PC-9 (cell line): ENCODE results near the gene INHA.

Experiments
- CTCF ChIP-seq: fragments of 200-600 bp; sonication (generic); conservative IDR thresholded peaks from 2 replicates; pipeline ENCODE4 v1.6.1; 2017; ENCODE audit warnings: mixed run types, antibody characterized with exemption, mild to moderate bottlenecking, moderate library complexity
- EZH2 ChIP-seq: fragments of 200-600 bp; sonication (generic); IDR thresholded peaks from 2 replicates; pipeline ENCODE4 v1.8.0; 2017; ENCODE audit warnings: antibody characterized with exemption, low read depth

GRCh38 chr2:219603771-219604170, 31.7 kb downstream of the INHA start:
- no peak for TF ChIP-seq CTCF
- no peak for TF ChIP-seq EZH2
